ENCODE results near the gene SPOCK3.
"Not testable (repeated sequence)": the region's sequence is repeated elsewhere in the genome, so short reads cannot be mapped to it uniquely, and the experiment has no call there.

SPOCK3 gene

GRCh38 chr4:167031534-167032156 is 202.6 kb downstream of the SPOCK3 start:
- no peak for DNase-seq

DNA sequence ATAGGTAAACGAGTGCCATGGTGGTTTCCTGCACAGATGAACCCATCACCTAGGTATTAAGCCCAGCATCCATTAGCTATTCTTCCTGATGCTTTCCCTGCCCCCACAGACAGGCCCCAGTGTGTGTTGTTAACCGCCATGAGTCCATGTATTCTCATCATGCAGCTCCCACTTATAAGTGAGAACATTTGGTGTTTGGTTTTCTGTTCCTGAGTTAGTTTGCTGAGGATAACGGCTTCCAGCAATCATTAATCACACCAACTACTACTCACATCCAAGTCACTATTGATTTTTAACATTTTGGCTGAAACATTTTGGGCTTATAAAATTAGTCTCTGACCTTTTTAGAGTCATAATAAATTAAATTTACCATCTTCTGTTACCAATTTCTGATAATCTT is 205.3 kb downstream of the SPOCK3 start:
- no peak for DNase-seq

GRCh38 chr4:167025670-167026069 is 208.6 kb downstream of the SPOCK3 start:
- DNase-seq: peak; percentile 77

- no peak for DNase-seq
These were observed 210.8 kb downstream of the SPOCK3 start for GRCh38 chr4:167023364-167023925.

GRCh38 chr4:167021545-167022155 is 212.6 kb downstream of the SPOCK3 start:
- peak; percentile 30 for DNase-seq

DNA sequence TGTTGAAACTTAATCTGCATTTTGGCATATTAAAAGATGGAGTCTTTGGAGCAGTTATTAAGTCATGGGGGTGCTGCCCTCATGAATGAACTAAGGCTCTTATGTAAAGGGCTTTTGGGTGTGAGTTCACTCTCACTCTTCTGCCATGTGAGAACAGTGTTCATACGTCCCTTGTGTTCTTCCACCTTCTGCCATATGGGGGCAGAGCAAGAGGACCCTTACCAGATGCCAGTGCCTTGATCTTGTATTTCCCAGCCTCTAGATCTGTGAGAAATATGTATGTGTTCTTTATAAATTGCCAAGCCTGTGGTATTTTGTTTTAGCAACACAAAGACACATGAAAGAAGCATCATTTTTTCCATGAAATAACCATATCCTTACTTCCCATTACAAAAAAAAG is 213.9 kb downstream of the SPOCK3 start:
- DNase-seq: no peak

DNA sequence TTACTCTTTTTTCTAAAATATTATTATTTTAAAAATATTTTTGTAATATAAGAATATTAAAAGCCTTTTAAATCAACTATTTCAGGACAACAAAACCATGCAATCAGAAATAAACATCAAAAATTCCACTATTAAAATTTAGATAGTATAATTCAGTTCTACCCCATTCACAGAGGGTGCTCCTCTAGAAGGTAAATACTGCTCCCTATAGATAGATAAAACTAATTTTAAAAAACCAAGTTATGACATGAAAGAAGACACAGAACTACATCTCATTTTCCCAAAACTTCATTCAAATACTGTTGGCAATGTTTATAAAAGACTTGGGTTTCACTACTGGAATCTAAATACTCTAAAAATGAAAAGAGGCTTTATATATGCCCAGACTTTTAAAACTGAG is 219.3 kb downstream of the SPOCK3 start:
- DNase-seq: no peak

DNA sequence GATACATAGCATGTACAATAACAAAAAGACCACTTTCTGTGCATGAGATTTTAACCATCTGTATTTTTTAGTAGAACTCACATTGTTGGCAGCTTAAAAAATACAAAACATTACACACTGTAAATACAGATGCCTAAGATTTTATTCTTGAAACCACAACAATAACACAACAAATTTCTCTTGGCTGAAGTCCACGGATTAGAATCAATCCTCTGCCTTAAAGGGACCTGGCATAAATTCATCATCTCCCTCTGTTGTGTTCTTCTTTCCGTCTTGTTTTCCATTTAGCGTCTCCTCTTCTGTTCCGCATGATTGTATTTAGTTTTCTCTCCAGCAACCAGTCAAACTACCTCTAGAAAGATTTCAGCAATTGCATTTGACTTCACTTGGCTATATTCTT is 231.0 kb downstream of the SPOCK3 start:
- no peak for DNase-seq

GRCh38 chr4:167000141-167000852 is 234.0 kb downstream of the SPOCK3 start:
- DNase-seq: no peak

DNA sequence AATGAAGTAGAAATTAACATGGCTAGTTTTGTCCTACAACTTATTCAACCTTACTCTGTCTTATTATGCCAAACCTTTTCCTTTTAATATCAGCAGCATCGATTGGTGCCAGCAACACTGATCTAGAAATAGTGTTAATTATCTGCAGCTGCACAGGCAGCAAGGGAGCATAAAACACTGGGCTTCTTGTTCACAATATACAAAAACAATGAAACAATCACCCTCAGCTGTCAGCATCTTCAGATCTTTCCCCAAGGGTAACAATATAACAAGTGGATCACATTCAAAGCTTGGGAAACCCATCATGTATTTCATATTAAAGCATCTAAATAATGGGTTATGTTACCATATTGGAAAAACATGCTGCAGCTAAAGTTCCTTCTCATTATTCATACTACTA is 238.1 kb downstream of the SPOCK3 start:
- DNase-seq: no peak

- DNase-seq: no peak
These were observed 239.6 kb downstream of the SPOCK3 start for GRCh38 chr4:166994686-166995085.

GRCh38 chr4:166991006-166991561 is 243.2 kb downstream of the SPOCK3 start:
- no peak for DNase-seq

DNA sequence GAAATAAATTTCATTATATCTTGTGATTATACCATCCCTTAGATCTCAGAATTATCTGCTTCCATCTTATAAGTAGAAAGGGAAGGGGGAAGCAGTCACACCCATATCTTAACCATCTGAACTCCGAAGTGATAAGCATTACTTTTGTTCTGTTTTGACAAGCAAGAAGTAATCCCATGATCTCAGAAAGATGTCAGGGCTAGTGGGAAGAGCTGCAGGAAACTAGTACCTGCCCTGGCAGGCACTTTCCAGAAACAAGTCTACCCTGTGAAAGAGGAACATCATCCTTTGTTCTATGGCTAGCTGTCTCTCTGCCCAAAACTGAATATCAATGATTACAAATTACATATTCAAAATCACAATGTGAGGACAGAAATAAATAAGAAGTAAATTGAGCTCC is 244.4 kb downstream of the SPOCK3 start:
- DNase-seq: no peak

DNA sequence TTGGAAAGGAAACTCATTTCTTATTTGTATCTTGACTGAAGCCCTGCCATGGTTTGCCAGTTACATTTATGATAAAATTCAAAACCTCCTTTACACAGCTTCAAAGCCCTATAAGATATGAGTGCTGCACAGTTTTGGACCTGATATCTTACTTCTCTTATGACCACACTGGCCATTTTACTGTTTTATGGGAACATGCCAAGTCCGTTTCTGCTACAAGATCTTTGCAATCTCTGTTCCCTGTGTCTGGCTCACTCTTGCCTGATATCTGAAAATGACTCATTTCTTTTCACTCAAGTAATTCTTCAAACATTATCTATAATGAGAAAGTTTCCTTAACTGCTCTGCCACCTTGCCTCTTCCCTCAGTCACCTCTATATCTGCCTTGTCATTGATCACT is 247.3 kb downstream of the SPOCK3 start:
- no peak for DNase-seq

DNA sequence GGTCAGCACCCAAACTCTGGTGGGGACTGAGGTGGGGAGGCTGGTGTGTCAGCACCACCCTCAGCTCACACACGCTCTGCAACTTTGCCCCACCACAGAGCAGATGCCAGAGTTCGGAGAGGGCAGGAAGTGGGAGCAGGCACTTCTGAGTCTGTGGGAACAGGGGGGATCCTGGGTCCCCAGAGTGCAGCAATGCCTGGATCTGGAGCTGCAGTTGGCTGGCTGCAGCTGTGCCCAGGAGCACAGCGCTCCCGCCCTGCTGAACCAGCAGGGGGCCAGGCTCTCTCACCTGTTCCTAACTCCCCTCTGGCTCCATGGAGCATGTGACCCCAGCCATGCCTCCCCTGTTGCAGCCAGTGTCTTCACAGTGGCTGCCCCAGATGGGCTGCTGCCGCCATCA is 252.4 kb downstream of the SPOCK3 start:
- DNase-seq: no peak

DNA sequence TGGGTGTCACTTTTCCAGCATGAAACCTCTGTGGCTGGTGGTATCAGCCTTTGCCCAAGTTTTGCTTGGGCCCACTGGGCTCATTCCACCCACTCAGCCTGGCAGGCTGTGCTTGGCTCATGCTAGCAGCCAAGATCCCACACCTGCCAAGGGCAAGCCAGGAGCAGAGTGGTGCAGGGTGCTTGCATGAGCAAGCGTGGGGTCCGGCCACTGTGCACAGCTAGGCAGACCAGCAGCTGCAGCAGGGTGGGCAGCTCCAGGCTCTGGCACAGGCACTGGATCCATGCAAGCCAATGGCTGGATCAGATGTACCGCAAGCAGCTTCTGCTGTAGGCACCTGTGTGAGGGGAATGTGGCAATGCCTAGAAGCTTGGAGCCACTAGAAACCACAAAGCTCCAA is 253.9 kb downstream of the SPOCK3 start:
- DNase-seq: no peak

DNA sequence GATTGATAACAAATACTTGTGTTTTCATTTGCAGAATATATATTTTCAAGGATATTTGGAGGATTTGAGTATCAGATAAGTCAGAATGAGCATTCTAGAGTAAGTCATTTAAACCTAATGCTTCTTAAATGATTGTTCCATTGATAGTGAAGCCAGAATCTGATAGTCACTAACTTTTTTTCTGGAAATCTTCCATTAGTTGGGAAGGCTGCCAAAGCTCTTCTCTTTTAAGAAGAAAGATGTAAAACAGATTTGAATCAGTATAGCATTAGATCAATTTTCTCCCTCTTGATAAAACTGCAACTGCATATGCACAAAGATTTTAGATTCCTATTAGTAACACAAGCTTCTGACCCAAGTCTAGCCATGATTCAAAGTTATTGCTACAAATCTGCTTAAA is 256.7 kb downstream of the SPOCK3 start:
- DNase-seq: no peak

GRCh38 chr4:166972071-166972470 is 262.2 kb downstream of the SPOCK3 start:
- DNase-seq: no peak

DNA sequence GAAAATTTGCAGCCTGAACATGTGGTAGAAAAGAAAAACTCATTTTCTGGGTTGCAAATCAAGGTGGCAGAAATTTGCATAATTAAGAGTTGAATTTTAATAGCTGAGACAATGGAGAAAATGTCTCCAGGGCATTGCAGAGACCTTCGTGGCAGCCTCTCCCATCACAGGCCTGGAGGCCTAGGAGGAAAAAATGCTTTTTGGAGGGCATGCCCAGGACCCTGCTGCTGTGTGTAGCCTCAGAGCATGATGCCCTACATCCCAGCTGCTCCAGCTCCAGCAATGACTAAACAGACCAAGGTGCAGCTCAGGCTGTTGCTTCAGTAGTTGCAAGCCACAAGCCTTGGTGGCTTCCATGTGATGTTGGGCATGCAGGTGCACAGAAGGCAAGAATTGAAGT is 266.1 kb downstream of the SPOCK3 start:
- not testable (repeated sequence) for DNase-seq

DNA sequence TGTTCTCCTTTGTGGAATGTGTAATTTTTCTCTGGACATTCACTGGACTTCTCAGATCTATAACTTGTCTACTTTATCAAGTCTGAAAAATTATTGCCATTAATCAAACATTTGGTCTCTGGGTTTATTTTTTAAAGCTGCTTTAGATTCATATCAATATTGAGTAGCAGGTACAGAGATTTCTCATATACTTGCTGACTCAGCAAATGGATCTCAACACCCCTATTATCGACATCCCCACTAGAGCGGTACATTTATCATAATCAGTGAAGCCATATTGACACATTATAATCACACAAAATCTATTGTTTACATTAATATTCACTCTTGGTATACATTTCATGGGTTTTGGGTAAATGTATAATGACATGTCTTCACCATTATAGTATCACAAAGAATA is 268.7 kb downstream of the SPOCK3 start:
- DNase-seq: no peak

DNA sequence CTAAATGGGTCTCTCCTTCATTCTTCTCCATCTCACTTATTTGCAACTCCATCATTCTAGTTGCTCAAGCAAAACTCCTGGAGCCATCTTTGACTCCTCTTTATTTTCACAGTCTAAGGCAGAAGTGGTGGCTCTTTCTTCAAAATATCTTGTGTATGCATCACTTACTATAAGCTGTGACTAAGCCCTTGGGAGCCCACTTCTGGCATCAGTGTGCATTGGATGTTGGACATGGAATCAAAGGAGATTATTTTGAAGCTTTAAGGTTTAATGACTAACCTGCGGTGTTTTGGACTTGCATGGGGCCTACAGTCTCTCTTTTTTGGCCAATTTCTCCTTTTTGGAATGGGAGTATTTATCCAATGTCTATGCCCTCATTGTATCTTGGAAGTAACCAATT is 276.8 kb downstream of the SPOCK3 start:
- no peak for DNase-seq

- no peak for DNase-seq
These were observed 277.8 kb downstream of the SPOCK3 start for GRCh38 chr4:166956484-166956883.

GRCh38 chr4:166941629-166942028 is 292.7 kb downstream of the SPOCK3 start:
- no peak for DNase-seq

- DNase-seq: no peak
These were observed 303.8 kb downstream of the SPOCK3 start for GRCh38 chr4:166930464-166930863.
